HG02938 (cell line): ENCODE data around the gene HEXIM1.

ENCODE experiments used
- ATAC-seq: cut with Tn5 transposase; IDR thresholded peaks from one replicate; pipeline ENCODE4 v1.9.1; 2021; ENCODE audit warnings: mild to moderate bottlenecking, moderate library complexity; ENCODE audit not compliant: unreplicated experiment

Gene HEXIM1

GRCh38 chr17:45144199-45145034 lies 3.9 kb upstream of the HEXIM1 start:
- ATAC-seq, result no peak

- ATAC-seq, result no peak
Measured at GRCh38 chr17:45145035-45145389, 3.3 kb upstream of the HEXIM1 start.

DNA sequence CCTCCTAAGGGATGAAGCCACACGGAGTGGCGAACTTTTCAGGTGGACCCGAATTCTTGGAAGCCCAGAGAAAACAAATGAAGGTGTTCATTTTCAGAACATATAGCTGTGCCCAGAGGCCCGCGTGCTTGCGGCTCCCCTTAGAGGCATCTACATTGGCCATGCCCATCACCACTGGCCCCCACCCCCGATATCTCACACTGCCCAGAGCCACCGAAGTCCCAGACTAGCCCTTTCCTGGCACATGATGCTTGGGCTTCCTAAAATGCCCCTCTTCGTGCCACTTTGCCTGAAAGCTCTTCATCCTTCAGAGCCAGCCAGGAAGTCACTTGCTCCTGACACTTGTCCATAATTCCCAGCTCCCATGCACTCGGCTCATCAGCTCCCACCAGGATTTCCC lies 2.1 kb upstream of the HEXIM1 start:
- no peak for ATAC-seq

- ATAC-seq, result no peak
Measured at GRCh38 chr17:45146592-45146889, 1.7 kb upstream of the HEXIM1 start.

DNA sequence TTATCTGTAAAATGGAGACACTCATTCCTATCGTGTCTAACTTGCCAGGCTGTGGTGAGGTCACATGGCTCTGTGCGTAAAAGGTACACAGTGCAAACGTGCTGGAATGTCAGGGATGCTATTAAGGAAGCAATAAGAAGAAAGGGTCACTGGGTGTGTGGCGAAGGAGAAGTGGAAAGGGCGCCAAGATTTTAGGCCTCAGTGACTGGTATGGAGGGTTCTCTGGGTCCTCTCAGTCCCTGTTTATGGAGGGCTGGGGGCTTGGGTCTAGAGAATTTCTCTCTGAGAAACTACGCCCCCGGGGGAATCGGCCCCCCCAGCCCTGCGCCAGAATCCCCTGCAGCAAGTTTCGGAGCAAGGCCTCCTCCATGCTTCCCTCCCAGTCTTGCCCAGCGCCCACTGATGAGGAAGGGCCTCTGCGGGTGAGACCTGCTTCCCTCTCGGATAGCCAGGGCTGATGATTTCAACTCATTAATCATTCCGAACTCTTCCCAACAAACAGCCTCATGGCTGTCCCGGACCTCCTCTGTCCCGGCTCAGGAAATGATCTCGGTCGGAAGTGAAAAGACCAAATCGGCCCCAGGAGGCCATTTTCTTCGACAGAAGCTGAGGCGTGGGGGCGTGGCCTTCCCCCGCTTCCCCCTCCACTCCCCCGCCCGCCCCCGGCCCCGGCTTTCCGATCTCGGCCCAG lies 1.2 kb upstream of the HEXIM1 start:
- no peak for ATAC-seq

GRCh38 chr17:45147581-45148182 lies 593 bp upstream of the HEXIM1 start:
- ATAC-seq, result no peak

DNA sequence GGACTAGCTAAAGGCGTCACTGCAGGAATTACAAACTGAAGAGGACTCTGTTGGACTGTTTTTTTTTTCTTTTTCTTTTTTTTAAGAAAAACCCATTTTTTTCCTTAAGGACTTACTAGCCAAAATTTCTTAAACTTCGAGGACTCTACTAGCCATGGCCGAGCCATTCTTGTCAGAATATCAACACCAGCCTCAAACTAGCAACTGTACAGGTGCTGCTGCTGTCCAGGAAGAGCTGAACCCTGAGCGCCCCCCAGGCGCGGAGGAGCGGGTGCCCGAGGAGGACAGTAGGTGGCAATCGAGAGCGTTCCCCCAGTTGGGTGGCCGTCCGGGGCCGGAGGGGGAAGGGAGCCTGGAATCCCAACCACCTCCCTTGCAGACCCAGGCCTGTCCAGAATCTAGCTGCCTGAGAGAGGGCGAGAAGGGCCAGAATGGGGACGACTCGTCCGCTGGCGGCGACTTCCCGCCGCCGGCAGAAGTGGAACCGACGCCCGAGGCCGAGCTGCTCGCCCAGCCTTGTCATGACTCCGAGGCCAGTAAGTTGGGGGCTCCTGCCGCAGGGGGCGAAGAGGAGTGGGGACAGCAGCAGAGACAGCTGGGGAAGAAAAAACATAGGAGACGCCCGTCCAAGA lies 878 bp downstream of the HEXIM1 start:
- no peak for ATAC-seq

DNA sequence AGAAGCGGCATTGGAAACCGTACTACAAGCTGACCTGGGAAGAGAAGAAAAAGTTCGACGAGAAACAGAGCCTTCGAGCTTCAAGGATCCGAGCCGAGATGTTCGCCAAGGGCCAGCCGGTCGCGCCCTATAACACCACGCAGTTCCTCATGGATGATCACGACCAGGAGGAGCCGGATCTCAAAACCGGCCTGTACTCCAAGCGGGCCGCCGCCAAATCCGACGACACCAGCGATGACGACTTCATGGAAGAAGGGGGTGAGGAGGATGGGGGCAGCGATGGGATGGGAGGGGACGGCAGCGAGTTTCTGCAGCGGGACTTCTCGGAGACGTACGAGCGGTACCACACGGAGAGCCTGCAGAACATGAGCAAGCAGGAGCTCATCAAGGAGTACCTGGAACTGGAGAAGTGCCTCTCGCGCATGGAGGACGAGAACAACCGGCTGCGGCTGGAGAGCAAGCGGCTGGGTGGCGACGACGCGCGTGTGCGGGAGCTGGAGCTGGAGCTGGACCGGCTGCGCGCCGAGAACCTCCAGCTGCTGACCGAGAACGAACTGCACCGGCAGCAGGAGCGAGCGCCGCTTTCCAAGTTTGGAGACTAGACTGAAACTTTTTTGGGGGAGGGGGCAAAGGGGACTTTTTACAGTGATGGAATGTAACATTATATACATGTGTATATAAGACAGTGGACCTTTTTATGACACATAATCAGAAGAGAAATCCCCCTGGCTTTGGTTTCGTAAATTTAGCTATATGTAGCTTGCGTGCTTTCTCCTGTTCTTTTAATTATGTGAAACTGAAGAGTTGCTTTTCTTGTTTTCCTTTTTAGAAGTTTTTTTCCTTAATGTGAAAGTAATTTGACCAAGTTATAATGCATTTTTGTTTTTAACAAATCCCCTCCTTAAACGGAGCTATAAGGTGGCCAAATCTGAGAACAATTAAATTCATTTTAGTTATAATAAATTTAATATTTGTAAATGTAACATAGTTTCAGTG lies 1.7 kb downstream of the HEXIM1 start:
- no peak for ATAC-seq

GRCh38 chr17:45150911-45151809 lies 2.9 kb downstream of the HEXIM1 start:
- ATAC-seq, result no peak

DNA sequence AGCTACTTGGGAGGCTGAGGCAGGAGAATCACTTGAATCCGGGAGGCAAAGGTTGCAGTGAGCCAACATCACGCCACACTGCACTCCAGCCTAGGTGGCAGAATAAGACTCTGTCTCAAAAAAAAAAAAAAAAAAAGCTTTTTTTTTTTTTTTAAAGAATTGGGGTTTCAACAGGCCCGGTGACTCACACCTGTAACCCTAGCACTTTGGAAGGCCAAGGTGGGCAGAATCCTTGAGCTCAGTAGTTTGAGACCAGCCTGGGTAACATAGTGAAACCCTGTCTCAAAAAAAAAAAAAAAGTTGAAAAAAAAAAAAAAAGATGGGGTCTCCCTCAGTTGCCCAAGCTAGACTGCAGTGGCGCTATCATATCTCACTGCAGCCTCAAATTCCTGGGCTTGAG lies 6.8 kb downstream of the HEXIM1 start:
- no peak for ATAC-seq

- no peak for ATAC-seq
Measured at GRCh38 chr17:45155483-45155882, 7.2 kb downstream of the HEXIM1 start.

DNA sequence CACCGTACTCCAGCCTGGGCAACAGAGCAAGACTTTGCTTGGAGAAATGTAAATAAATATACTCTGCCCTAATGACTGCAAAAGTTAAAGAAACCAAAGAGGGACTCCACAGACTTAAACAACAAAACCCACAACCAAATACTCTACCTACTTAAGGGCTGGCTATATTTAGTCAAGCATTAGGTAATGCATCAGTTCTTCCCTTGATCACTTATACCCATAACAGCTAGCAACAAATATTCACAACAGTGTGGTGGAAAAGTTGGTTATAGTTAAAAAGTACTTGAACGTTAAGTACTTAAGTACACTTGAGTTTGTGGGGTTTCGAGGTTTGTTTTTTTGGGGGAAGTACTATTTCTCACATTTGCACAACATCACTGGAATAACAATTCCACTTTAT lies 8.0 kb downstream of the HEXIM1 start:
- no peak for ATAC-seq

GRCh38 chr17:45160447-45161287 lies 12.4 kb downstream of the HEXIM1 start:
- peak; percentile 5 for ATAC-seq

DNA sequence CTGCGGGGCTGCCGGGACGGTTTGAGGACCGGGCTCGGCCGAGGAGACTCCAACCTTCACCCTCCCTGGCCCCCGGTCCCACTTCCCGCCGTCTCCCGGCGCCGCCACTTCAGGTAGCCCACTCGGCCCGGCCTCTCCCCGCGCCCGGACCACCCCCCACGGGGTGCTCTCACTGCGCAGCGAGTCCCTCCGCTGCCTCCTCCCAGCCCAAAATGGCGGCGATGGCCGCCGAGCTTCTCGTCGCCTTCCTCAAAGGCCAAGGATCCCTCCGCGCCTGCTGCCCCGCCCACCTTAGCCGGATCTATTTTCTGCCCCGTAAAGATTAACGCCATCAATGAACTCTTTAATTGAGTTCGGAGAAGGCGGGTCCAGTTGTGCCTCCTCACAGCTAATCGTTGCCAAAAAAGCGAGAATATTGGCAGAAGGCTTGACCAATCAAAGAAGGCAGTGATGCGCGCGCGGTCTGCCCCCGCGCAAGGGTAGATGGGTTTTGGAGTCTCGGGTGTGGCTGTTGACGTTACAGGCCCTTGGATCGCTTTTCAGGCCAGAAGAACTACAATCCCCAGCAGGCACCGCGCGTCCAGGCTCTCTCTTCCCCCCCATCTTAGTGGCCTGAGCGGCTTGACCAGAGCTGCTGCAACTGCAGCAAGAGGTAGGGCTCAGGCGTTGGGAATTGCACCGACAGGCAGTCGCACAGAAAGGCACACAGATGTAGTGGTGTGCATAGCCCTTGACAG lies 13.2 kb downstream of the HEXIM1 start, which contains the start of gene HEXIM2:
Gene HEXIM2 (plus strand): TSS at position 588 of the 737 bp plus-strand sequence. CDS start 919 bp downstream, outside the sequence.
- ATAC-seq, result peak; percentile 96

DNA sequence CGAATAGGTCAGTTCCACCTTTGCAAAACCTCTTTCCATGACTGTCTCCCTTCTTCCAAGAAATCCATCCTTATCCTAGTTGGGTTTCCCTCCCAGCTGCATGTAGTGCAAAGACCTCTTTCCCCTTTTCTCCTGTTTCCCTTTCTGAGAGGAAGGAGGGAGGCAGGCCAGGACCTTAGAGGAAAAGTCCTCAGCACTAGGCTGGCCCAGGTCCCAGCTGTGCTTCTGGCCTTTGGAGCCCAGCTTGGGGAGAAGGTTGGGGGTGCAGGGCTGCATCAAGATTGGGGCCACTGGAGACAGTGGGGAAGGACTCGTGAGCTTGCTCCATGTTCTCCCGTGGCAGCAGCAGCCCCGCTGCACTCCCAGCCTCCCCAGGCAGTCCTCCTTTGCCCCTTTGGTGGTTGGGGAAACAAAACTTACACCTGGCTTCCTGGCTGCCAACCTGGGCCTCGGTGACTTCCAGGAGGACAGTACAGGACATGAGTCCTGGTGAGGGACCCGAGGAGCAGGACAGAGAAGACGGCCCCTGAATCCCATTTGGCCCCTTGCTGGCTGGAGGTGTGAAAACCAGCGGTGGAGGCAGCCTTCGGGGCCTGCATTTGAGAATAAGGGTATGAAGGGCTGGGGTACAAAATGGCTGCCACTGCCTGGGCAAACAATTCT lies 13.9 kb downstream of the HEXIM1 start:
- no peak for ATAC-seq

GRCh38 chr17:45164734-45165269 lies 16.5 kb downstream of the HEXIM1 start:
- ATAC-seq, result no peak
